GM19240 (cell line): ENCODE measurements around the gene OTULIN.
A peak's percentile ranks its signal among the peaks of the same experiment; 100 is the strongest.

ENCODE experiments used
- DNase-seq: peaks from one replicate; pipeline ENCODE4 v3.0.0; 2011; ENCODE audit warnings: low spot score; ENCODE audit not compliant: insufficient read length

OTULIN gene

DNA sequence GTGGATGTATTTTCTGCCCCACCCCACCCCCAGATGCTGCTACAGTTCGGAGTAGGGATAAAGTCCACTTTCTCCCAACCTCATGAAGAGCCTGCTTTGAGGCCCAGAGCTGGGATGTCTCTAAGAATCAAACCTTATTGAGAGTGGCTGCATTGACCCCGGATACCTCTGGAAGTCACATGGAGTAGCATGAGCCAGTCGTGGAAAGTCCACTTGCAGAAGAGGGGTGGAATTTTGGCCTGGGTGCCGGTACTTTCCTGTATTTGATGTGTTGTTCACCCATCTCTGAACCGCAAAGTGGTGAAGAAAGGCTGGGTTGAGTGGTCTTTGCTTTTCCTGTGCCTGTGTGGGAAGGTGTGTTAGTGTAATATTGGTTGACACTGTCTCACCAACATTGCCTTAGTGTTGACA, 3.7 kb downstream of the OTULIN start:
- no peak for DNase-seq

DNA sequence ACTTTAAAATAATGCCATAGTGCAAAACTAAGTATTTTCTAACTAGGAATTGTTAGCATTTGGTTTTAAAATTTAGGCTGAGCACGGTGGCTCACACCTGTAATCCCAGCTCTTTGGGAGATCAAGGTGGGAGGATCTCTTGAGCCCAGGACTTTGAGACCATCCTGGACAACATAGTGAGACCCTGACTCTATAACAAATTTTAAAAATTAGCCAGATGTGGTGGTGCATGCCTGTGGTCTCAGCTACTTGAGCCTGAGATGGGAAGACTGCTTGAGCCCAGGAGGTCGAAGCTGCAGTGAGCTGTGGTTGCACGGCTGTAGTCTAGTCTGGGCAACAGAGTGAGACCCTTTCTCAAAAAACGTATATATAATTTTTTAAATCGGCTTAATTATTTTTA, 4.9 kb downstream of the OTULIN start:
- no peak for DNase-seq

DNA sequence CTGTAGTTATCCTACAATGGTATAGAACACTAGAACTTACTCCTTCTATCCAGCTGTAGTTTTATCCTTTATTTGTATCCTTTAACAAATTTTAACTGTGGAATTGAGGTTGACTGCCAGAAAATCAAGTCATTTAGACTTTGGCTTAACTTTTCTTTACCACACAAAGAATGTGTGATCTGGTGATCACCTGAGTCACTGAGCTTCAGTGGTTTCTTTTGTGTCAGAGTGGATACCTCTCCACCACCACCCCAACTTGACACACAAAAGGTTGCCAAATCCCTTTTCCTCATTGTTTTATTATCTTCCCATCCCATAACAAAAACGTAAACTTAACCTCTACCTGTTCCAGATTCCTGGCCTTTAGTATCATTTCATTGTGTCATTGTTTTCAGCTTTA, 5.5 kb downstream of the OTULIN start:
- no peak for DNase-seq

DNA sequence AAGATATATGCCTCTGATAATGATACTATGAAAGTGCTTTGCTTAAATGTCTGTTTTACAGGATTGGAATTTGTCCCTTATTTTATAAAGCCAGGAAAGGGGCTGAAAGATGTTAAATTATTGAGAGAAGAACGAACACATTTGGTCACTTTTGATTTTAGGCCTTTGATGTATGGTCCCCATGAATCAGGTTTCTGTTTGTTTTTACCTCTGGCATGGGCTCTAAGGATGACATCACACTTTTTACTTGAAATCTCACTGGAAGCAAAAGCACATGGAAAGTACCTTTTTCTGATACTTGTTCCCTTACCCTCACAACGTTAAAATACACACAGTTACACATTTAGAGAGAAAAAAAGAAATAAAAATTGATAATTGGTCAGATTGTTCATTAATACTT, 6.9 kb downstream of the OTULIN start:
- no peak for DNase-seq

DNA sequence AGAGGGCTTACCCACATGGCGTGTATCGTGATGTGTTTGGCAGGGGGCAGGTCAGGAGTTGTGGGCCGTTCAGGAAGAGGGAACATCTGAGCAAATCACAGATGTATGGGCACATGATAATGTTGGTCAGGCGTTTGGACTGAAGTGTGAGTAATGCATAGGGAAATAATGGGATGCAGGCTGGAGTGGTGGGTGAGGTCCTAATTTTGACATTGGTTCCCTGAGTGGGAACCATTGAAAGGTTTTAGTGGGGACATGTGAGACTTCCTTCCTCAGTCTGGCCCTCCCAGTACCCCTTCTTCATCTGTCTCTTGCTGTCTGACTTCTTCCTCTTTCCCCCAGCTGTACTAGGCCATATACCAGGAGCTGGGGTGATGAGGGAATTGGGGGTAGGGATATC, 7.6 kb downstream of the OTULIN start:
- no peak for DNase-seq

DNA sequence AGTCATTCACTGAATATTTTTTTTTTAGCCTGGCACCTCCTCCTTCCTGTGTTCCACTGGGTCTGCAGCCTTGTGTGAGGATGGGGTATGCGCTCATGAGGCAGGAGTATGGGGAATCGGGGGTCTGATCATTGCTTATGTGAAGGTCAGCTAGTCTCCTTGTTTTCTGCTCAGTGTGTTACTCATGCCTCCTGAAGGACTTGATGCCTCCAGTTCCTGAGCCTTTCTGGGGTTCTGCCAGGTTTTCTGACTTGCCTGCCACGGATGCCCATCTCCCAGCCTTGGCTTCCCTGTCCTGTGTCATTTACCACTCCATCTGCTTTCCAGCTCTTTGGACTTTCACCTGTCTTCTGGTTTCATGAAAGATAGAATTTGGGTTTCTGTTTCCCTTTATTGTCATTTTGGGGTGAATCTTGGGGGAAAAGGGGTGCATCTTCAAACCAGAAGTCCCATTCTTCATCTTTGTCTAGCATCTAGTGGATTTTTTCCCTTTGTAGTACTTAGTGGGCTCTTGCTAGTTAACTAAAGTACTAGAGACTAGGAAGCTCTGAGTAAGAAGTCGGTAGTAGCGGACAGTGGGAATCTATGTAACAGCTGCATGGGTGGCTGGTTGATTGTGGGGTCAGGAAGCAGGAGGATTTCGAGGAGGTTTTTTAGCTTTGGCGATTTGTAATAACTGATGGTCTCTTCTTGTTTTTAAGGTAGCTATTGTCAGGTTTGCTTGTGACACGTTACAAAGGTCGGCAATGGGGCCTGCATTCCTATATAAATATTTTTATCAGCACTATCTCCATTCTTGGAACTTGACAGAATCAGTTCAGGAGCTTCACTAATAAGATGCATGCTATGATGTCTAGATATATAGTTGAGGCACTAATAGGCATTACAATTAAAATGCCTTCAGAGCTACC, 8.2 kb downstream of the OTULIN start:
- DNase-seq, result no peak

DNA sequence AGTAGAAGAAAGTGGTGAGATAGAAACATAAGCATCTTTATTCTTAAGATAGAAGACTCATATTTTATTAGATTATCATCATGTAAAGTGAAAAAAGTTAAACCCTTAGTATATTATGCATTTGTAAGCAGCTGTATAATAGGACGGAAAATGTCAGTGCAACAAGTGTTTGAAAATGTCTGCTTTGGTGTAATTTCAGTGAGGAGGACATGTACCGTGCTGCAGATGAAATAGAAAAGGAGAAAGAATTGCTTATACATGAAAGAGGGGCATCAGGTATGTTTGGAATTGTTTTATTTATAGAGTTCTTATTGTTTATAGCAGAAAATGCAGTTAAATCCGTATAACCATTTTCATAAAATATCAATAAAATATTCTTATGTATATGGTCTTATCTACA, 8.9 kb downstream of the OTULIN start:
- no peak for DNase-seq

DNA sequence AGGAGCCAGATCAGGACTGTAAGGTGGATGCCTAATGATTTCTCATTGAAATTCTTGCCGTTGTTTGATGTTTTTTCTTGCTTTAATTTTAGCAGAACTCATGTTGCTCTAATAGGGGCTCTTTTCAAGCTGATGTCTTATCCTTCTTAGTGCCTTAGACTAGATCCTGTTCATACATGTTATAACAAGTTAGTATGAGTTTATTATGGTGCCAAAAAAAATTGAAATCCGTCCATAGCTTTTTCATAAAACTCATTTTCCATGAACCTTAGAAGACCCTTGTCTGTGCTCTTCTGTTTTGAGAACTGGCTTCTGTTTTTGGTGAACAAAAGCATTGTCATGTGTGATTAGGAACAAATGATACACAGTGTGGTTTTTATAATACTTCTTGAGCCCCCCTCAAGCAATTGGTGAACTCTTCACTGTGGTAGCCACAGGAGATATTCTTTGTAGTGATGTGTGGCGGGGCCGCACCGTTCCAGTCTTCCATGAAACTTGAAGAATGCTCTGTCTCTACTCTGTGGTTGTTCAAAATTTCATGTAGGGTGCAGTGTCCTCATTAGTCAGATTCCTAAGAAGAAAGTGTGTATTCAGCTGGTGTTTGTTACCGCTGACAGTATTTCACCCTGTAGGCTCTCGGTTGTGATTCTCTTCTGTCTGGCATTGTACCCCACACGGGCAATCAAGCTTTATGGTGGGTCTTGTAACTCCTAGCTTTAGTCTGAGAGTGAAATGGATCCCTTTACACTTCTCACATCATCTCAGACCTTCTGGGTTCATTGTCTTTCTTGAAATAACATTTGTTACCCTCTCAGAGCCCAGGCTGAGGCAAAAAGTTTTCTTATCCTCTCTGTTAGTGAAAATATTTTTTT, 10.7 kb downstream of the OTULIN start:
- DNase-seq, result no peak

DNA sequence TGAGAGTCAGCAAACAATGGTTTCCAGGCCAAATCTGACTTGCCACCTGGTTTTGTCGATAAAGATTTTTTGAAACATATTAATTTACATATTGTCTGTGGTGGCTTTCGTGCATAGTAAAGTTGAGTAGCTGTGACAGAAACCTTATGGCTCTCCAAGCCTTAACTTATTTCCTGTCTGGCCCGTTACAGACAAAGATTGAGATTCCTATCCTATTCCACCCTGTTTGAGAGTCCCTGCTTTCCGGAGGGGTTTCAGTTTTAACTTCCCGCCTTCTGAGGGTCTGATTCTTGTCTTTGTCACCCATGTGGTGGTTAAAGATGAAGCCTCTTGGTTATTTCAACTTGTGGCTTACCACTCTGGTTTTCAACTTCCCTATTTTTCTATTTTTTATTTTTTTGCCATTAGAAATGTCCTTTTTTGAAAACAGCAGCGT, 11.4 kb downstream of the OTULIN start:
- DNase-seq, result no peak

DNA sequence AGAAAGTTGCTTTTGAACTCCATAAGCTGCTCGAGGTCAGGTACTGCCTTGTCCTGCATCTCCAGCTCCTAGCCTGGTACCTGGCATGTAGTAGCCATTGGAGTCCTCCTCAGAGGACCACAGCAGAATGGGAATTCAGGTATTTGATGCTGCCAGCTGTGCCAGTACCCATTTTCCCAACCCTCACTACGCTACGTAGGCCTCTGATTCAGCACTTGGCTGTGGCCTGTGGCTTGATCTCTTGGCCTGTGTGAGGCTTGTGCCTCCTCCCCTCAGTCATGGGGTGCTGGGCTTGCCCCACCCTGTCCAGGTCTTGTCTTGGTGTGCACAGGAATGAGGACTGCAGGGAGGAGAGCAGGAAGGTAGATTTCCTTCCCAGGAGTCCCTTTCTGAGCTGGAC, 11.8 kb downstream of the OTULIN start:
- no peak for DNase-seq

DNA sequence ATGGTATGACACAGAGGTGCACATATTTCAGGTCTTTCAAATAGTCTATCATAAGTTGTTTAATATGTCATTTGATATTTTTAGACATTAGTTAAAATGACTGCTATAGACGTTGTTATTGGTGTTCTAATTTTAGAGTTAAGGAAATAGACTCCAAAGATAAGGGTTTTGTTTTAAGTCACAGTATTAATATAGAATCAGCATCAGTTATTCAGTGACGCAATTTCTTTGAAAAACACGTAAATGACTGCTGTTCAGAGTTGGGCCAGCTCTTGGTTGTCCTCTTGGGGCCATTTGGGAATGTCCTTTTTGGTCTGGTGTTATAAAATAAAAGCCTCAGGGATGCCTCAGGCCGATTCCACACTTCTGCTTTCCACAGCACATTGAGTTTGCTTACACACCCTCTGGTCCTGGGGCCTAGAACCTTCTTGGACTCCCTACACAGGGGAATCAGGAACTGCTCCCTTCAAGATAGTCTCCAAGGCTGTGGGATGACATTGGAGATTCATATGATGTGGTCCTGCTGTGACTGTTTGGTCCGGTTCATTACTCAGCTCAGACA, 14.3 kb downstream of the OTULIN start:
- no peak for DNase-seq

DNA sequence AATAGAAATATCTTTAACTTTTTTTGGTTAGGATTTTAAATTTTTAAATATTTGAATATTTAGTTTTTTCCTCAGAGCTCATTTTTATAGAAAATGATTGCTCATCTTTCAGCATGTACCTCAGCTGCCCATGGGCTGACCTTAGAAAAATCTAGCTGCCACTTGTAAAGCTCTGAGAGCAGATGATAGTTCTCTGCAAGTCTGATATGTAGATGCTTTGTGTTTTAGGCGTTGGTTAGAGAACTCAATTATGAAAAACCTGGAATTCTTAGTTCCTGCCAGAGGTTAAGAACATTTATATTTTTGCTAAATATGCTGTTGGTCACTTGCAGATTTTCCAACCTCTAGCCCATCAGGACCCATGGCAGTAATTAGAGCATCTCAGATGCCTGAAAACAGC, 15.1 kb downstream of the OTULIN start:
- no peak for DNase-seq

DNA sequence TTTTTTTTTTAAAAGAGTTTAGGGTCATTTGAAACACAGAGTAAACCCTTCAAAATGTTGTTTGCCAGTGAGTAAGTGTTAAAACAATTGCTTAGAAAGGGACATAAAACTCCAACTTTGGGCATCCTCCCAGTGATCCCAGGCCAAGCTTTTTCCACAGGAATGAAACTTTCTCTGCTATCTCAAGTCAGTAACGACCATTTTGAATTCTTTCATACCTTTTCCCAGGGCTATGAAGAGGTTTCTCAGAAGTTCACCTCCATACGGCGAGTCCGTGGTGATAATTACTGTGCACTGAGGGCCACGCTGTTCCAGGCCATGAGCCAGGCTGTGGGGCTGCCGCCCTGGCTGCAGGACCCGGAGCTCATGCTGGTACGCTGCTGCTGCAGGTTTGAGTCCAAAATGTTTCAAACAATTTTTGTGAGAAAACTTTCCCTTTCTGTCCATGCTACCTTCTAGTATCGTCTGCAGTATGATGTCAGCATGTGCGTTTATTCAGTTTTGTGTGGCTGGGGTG, 16.8 kb downstream of the OTULIN start:
- no peak for DNase-seq

DNA sequence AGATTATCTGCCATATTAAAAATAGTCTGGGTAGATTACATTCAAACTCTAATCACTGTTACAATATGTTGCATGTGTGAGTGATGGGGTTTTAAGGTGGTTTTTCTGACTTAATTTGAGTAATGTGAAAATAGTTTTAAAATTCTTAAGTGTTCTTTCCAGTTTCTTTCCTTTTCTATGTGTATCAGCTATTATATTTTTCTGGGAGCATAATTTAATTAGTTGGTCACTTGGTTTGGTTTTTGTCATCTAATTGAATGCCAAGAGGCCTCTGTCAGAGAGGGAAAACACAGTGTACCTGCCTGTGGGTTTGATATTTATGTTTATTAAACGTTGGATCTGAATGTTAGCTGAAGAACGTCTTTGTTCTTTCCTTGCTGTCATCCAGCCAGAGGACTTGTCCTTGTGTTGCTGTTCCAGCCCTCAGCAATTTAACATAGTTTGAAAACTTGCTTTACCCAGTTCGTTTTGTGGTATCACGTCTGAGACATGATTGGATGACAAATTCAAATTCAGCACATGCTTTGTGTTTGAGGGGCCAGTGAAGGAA, 19.5 kb downstream of the OTULIN start:
- DNase-seq, result no peak

DNA sequence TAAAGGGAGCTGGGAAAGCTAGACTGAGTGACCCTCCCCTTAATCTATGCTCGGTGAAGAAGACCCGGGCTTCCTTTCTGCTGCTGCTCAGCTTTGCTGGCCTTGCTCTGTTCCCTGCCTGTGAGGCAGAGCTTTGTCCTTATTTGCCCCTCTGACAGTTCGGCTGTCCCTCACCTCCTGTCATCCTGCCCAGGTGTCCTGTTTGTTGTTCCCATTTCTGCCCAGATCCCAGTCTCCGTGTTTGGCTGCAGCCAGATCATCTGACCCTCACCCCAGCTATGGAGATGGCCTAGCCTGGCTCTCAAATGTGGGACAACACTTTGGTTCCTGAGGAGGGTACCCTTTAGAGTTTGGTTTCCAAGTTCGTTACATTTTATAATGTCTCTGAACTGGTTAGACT, 20.2 kb downstream of the OTULIN start:
- no peak for DNase-seq

DNA sequence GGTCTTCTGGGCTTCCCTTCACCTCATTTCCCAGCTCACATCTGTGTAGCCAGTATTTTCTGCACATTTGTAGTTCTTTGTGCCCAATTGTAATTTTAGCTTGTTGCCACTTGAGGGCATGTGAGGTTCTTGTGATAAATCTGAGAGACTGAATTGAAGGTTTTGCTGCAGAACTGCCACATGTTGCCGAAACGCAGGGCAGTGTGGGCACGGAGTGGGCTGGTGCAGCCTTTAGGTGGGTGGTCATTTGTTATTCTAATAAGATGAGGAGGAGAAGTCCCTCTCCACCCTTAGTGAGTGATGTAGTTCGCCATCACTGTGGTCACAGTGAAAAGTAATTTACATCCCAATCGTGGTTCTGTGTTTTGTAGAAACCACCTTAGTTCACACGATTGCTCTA, 21.2 kb downstream of the OTULIN start:
- DNase-seq, result peak; percentile 38

DNA sequence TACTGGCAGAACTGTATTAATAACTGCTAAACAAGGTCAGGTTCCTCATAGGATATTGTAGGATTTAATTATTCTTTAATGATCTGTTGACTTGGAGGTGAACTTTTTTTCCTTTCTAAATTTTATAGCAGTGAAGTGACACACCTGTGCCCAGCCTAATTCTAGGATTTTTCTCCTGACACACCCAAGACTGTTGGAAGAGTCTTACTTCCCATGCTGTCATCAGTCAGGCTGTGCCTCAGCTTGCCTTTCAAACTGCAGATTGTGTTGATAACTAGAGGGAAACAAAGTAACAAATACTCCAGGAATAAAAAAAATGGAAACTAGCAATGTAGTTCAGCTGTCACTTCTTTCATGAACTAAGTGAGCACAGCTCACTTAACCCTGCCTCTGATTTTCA, 22.0 kb downstream of the OTULIN start:
- DNase-seq, result no peak

DNA sequence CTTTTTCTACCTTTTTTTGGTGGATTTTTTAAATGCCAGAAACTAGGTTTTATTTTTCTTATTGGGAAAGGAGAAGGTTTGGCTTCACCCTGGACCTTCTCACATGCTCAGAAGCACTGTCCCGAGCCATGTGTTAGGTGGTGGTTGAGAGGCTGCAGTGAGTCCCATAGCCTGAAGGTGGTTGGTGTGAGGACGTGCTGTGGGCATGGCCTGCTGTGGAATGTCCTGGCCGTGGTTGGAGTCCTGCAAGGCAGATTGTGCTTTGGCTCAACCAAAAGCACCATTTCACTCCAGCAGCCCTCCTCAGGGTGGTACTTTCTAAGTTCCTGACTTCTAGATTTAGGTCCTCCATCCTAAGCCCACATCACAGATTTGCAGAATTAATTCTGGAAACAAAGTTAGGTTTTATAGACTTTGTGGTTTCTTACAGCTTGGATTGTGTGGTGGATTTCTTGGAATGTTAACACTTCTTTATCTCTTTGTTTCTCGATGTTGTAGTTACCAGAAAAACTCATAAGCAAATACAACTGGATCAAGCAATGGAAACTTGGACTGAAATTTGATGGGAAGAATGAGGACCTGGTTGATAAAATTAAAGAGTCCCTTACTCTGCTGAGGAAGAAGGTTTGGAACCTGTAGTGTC, 22.6 kb downstream of the OTULIN start:
- DNase-seq, result no peak

DNA sequence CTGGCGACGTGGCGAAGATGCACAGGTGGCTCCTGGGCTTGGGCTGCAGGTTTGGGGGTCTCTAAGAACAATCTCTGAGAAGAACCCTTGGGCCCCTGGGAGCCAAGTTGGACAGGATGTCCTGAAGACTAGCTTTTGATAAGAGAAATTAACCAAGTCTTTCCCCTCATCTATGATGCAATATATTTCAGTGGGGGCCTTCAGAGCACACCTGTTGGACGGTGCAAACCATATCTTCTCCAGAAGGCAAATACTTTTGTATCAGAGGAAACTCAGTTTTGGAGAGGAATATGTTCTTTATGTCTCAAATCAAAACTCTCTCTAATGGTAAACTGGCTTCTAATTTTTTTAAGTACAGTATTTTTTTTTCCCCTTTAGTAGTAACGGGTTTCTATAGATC, 28.6 kb downstream of the OTULIN start:
- no peak for DNase-seq

DNA sequence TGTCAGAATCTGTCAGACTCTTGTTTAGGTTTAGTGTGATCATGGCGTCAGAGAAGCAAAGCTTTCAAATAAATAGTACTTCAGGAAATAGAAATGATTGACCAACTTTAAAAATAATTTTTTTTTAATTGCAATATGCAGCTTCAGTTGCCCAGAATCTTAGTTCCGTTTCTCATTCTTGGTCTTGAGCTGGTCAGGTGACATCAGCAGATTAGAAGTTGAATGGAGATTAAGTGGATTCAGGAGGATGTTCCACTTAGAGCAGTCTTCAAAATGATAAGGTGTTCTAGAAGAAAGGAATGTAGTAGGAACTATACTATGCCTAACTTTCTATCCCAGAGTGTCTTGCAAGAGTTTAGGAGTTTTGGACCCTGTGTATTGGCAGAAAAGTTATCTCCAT, 30.6 kb downstream of the OTULIN start:
- DNase-seq, result no peak

DNA sequence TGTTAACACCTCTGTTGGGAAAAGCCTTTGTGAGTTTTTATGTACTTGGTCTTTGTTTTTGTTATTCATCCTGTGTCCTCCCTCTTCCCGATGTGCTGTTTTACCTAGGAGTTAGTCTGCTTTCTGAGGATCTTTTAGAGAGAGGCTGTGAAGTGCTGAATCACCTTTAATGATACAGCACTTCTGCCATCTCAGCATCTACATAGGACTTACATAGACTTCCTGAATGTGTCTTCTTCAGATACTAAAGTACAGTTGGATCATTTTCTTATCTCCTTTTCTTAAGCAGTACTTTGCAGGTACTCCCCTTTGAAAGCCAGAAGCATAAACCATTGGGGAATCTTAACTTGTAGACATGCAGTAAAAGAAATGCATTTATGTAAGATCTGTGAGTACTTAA, 31.5 kb downstream of the OTULIN start:
- DNase-seq, result no peak
